Measurements from ENCODE around the gene HLA-G.

The HLA-G gene

DNA sequence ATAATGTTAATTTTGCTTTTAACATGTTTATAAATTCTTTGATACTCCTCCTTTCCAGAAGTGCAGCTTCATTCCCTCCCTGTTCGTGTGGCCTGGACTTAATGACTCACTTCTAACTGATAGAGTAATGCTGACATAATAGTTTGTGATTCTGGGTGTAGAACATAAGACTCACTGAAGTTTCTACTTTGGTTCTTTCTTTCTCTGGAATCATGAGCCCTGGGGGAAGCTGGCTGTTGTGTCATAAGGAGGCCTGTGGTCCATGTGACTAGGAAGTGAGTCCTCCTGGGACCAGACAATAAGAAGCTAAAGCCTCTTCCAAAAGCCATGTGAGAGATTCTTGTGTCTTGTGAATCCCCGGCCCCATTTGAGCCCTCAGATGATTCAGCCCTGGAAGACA lies 30.5 kb upstream of the HLA-G start:
- H3K27ac ChIP-seq (ENCODE audit: low read depth, low read length) = no peak overlapping the region
- no peaks in the 10 kb centered on the region for H3K4me1 ChIP-seq (ENCODE audit: insufficient read depth, low read length)
- H3K27me3 ChIP-seq (ENCODE audit: insufficient read depth, low read length) = peaks cover 35% of the 10 kb centered on the region
- 0 out of 2 replicates have a peak, but pooled peaks cover 3% of the 10 kb centered on the region for H3K9me3 ChIP-seq (ENCODE audit: insufficient read depth, low read depth, low read length)
- no peak overlapping the region for H3K9ac ChIP-seq (ENCODE audit: low read depth, low read length)
- H3K36me3 ChIP-seq (ENCODE audit: insufficient read depth, low read length) = no peaks in the 10 kb centered on the region
- H3K4me3 ChIP-seq (ENCODE audit: low read length) = no peak overlapping the region
- 75% methylated on average over 2 of the region's 2 CpGs for WGBS

DNA sequence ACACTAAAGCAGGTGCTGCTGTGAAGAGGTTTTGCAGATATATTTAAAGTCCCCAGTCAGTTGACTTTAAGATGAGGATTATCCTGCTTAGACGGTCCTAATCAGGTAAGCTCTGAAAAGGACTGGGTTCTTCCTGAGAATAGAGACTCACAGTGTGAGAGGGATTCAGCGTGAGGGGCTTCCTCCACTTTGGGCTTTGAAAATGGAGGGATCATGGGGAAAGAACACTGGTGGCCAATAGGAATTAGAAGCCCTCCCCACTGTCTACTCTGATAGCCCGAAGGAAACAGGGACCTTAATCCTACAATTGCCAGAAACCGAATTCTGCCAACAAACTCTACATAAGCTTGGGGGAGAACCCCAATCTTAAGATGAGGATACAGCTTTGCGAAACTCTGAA lies 29.7 kb upstream of the HLA-G start:
- H3K27ac ChIP-seq (ENCODE audit: low read depth, low read length) = no peak overlapping the region
- H3K27me3 ChIP-seq (ENCODE audit: insufficient read depth, low read length) = peaks cover 26% of the 10 kb centered on the region
- 84% methylated on average over 5 of the region's 5 CpGs for WGBS
- no peaks in the 10 kb centered on the region for H3K36me3 ChIP-seq (ENCODE audit: insufficient read depth, low read length)
- H3K9me3 ChIP-seq (ENCODE audit: insufficient read depth, low read depth, low read length) = 0 out of 2 replicates have a peak, but pooled peaks cover 3% of the 10 kb centered on the region
- no peak overlapping the region for H3K9ac ChIP-seq (ENCODE audit: low read depth, low read length)
- H3K4me3 ChIP-seq (ENCODE audit: low read length) = no peak overlapping the region
- no peaks in the 10 kb centered on the region for H3K4me1 ChIP-seq (ENCODE audit: insufficient read depth, low read length)

DNA sequence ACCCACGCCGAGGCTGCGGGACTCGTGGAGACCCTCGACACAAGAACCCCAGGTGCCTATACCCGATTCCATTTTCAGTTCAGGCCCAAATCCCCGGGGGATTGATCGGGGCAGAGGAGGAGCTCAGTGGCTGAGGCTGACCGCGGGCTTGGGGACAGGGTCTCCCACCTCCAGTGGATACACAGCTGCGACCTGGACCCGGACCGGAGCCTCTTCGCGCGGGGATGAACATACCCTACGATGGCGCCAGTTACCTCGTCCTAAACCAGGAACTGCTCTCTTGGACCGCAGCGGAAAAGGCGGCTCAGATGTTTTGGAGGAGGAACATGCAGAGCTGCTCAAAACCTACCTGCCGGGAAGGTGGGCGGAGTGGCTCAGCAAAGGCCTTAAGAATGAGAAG lies 27.4 kb upstream of the HLA-G start:
- WGBS = 94% methylated on average over 24 of the region's 24 CpGs

DNA sequence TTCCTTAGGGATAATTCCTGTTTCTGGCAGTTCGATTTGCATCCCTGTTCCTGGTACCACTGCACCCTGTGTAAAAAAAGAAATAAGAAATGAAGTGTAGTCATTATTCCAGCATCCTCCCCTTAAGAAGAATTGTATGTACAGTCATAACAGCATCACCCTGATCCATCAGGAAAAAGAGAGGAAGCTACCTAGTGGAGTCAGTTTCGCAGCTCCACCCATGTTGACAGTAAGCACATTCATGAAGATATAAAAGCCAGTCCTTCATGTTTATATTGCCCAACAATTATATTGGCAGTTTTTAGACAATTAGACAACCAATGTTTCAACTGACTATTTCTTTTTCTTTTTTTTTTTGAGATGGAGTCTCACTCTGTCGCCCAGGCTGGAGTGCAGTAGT lies 21.2 kb upstream of the HLA-G start:
- WGBS = 94% methylated on average over 3 of the region's 3 CpGs
- Histone ChIP-seq H3K36me3 (ENCODE audit: insufficient read depth, low read length) (no peaks in the 10 kb centered on the region), H3K9ac (ENCODE audit: low read depth, low read length) (no peak overlapping the region), H3K4me1 (ENCODE audit: insufficient read depth, low read length) (no peaks in the 10 kb centered on the region), H3K4me3 (ENCODE audit: low read length) (no peak overlapping the region), H3K27me3 (ENCODE audit: insufficient read depth, low read length) (peaks cover 10% of the 10 kb centered on the region), H3K9me3 (ENCODE audit: insufficient read depth, low read depth, low read length) (0 out of 2 replicates have a peak, but pooled peaks cover 2% of the 10 kb centered on the region), H3K27ac (ENCODE audit: low read depth, low read length) (no peak overlapping the region)

More for the DNA sequence above, 27.4 kb upstream of the HLA-G start:
- Histone ChIP-seq H3K9me3 (ENCODE audit: insufficient read depth, low read depth, low read length) (0 out of 2 replicates have a peak, but pooled peaks cover 5% of the 10 kb centered on the region), H3K4me3 (ENCODE audit: low read length) (no peak overlapping the region), H3K27ac (ENCODE audit: low read depth, low read length) (no peak overlapping the region), H3K27me3 (ENCODE audit: insufficient read depth, low read length) (peaks cover 3% of the 10 kb centered on the region; the same call in 1 of the 2 replicates), H3K36me3 (ENCODE audit: insufficient read depth, low read length) (no peaks in the 10 kb centered on the region), H3K4me1 (ENCODE audit: insufficient read depth, low read length) (no peaks in the 10 kb centered on the region), H3K9ac (ENCODE audit: low read depth, low read length) (no peak overlapping the region)

DNA sequence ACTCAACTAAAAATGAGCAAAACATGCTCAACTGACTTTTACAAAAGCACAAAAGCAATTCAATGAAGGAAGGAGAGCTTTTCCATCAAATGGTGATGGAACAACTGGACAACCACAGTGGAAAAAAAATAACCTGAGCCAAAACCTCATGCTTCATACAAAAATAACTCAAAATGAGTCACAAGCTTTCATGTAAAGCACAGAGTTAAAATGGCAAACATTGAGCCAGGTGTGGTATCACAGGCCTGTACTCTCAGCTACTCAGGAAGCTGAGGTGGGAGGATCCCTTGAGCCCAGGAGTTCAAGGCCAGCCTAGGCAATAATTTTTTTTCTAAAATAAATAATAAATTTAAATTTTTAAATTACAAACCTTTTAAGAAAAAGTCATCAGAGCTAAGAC lies 18.4 kb upstream of the HLA-G start:
- Histone ChIP-seq H3K27ac (ENCODE audit: low read depth, low read length) (no peak overlapping the region), H3K4me3 (ENCODE audit: low read length) (no peak overlapping the region), H3K36me3 (ENCODE audit: insufficient read depth, low read length) (no peaks in the 10 kb centered on the region), H3K27me3 (ENCODE audit: insufficient read depth, low read length) (peaks cover 10% of the 10 kb centered on the region), H3K9ac (ENCODE audit: low read depth, low read length) (no peak overlapping the region), H3K4me1 (ENCODE audit: insufficient read depth, low read length) (no peaks in the 10 kb centered on the region), H3K9me3 (ENCODE audit: insufficient read depth, low read depth, low read length) (0 out of 2 replicates have a peak, but pooled peaks cover under 1% of the 10 kb centered on the region)

DNA sequence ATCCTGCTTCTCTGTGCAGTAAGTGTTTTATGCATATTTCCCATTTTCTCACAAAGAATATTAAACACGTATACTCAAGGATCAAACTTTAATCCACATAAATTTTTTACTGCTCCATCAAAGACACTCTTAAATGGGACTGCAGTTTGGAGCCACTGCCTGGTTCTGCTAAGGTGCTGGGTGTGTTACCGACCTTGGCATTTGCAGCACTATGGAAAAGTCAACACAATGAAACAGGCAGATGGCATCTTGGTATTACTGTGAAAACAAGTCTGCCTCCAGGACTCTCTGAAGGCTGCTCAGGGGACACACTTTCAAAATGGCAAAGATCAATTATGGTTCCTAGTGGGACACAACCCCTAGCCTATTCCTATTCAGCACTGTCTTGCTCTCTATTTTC lies 17.3 kb upstream of the HLA-G start:
- WGBS = 81% methylated on average over 2 of the region's 2 CpGs
- Histone ChIP-seq H3K4me3 (ENCODE audit: low read length) (no peak overlapping the region), H3K4me1 (ENCODE audit: insufficient read depth, low read length) (no peaks in the 10 kb centered on the region), H3K36me3 (ENCODE audit: insufficient read depth, low read length) (no peaks in the 10 kb centered on the region), H3K27ac (ENCODE audit: low read depth, low read length) (no peak overlapping the region), H3K9me3 (ENCODE audit: insufficient read depth, low read depth, low read length) (no peaks in the 10 kb centered on the region), H3K9ac (ENCODE audit: low read depth, low read length) (no peak overlapping the region), H3K27me3 (ENCODE audit: insufficient read depth, low read length) (peaks cover 10% of the 10 kb centered on the region)

DNA sequence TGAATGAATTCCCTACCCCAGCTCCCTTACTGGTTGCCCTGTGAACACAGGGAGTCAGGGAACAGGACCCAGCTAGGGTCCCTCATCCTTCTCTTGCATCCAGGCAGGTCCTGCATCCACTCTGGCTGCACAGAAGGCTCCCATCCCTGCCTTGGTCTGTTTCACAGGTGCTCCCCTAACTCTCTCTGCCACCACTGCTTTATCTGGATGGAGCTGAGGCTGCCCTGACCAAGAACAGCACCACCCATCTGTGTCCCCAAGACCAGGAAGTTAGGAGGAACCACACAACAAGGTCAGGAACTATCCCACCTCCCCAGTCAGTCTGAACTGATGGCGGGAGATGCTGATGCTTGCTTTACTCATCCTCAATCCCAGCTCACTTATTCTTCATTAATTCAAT lies 16.2 kb upstream of the HLA-G start:
- WGBS = 84% methylated on average over 1 of the region's 1 CpG
- H3K9ac ChIP-seq (ENCODE audit: low read depth, low read length) = no peak overlapping the region
- H3K4me3 ChIP-seq (ENCODE audit: low read length) = no peak overlapping the region
- no peaks in the 10 kb centered on the region for H3K36me3 ChIP-seq (ENCODE audit: insufficient read depth, low read length)
- peaks cover 10% of the 10 kb centered on the region for H3K27me3 ChIP-seq (ENCODE audit: insufficient read depth, low read length)
- no peaks in the 10 kb centered on the region for H3K4me1 ChIP-seq (ENCODE audit: insufficient read depth, low read length)
- no peak overlapping the region for H3K27ac ChIP-seq (ENCODE audit: low read depth, low read length)
- no peaks in the 10 kb centered on the region for H3K9me3 ChIP-seq (ENCODE audit: insufficient read depth, low read depth, low read length)

DNA sequence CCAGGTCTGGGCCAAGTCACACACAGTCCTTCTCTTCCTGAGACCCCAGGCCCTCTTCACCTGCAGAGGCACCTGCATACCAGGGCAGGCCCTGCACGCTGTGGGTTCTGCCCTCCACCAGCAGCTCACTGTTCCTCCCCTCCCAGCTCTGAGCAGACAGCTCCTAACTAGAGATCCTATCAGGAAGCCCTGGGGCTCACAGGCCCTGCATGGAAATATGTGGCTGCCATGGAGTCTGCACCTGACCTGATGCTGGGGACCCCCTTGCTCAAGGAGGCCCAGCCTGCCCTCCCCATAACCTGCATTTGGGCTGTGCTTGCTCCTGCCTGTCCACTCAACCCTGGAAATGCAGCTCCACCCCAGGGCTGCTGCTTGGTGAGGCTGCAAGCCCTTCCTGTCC lies 14.6 kb upstream of the HLA-G start:
- Histone ChIP-seq H3K9me3 (ENCODE audit: insufficient read depth, low read depth, low read length) (no peaks in the 10 kb centered on the region), H3K27me3 (ENCODE audit: insufficient read depth, low read length) (peaks cover 4% of the 10 kb centered on the region; the same call in 1 of the 2 replicates), H3K9ac (ENCODE audit: low read depth, low read length) (no peak overlapping the region), H3K4me3 (ENCODE audit: low read length) (no peak overlapping the region), H3K27ac (ENCODE audit: low read depth, low read length) (no peak overlapping the region), H3K36me3 (ENCODE audit: insufficient read depth, low read length) (no peaks in the 10 kb centered on the region), H3K4me1 (ENCODE audit: insufficient read depth, low read length) (no peaks in the 10 kb centered on the region)
- WGBS = 84% methylated on average over 1 of the region's 1 CpG

DNA sequence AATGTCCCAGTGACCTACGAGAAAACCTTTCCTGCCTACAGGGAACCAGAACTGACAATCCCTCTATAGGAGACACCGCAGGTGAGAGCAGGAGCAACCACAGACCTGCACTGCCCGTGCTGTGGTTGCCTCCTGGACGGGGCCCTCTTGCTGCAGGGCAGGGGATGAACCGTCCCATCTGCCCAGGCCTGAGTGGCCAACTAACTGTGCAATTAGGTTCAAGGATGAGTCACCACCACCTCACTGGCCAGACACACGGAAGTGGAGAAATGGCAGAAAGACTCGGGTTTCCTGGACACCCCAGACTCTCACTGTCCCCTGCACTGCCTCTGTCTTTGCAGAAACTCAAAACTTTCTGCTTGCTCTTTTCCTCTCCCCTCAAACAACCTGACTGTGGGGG lies 13.8 kb upstream of the HLA-G start:
- Histone ChIP-seq H3K27me3 (ENCODE audit: insufficient read depth, low read length) (0 out of 2 replicates have a peak, but pooled peaks cover 3% of the 10 kb centered on the region), H3K4me1 (ENCODE audit: insufficient read depth, low read length) (no peaks in the 10 kb centered on the region), H3K36me3 (ENCODE audit: insufficient read depth, low read length) (no peaks in the 10 kb centered on the region), H3K4me3 (ENCODE audit: low read length) (no peak overlapping the region), H3K9me3 (ENCODE audit: insufficient read depth, low read depth, low read length) (no peaks in the 10 kb centered on the region), H3K27ac (ENCODE audit: low read depth, low read length) (no peak overlapping the region), H3K9ac (ENCODE audit: low read depth, low read length) (no peak overlapping the region)
- 84% methylated on average over 7 of the region's 7 CpGs for WGBS

DNA sequence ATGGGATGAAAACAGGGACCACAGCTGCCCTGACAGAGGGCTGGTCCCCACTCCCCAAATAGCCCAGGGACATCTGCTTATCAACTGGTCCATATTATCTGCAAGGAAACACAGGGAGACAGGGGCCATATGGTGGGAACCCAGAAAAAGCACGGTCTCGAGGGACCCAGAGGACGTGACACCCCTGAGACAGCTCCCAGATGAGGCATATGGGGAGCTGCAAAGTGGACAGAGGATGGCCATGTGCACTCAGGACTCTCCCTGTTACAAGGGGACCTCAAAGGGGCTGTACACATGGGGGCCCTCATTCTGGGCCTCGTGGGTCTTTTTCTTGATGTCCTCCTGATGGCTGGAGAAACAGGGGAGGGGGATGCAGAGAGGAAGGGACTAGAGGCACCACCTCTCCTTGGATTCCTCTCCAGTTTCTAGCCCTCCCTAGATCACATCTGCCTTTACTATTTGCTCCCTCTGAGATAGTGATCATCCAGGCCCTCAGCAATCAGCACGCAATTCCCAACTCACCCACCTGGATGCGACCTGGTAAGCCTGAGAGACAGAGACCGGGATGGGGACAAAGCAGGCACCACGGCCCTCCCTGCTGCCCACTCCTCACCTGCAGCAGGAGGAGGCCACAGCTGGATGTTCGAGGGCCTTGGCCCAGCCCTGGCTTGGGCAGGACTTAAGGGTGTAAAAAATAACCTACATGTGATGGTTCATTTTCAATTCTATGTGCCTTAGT lies 13.1 kb upstream of the HLA-G start:
- H3K36me3 ChIP-seq (ENCODE audit: insufficient read depth, low read length) = no peaks in the 10 kb centered on the region
- H3K4me3 ChIP-seq (ENCODE audit: low read length) = no peak overlapping the region
- WGBS = 79% methylated on average over 9 of the region's 9 CpGs
- H3K9me3 ChIP-seq (ENCODE audit: insufficient read depth, low read depth, low read length) = no peaks in the 10 kb centered on the region
- no peak overlapping the region for H3K9ac ChIP-seq (ENCODE audit: low read depth, low read length)
- H3K27ac ChIP-seq (ENCODE audit: low read depth, low read length) = no peak overlapping the region
- 0 out of 2 replicates have a peak, but pooled peaks cover 3% of the 10 kb centered on the region for H3K27me3 ChIP-seq (ENCODE audit: insufficient read depth, low read length)
- no peaks in the 10 kb centered on the region for H3K4me1 ChIP-seq (ENCODE audit: insufficient read depth, low read length)

DNA sequence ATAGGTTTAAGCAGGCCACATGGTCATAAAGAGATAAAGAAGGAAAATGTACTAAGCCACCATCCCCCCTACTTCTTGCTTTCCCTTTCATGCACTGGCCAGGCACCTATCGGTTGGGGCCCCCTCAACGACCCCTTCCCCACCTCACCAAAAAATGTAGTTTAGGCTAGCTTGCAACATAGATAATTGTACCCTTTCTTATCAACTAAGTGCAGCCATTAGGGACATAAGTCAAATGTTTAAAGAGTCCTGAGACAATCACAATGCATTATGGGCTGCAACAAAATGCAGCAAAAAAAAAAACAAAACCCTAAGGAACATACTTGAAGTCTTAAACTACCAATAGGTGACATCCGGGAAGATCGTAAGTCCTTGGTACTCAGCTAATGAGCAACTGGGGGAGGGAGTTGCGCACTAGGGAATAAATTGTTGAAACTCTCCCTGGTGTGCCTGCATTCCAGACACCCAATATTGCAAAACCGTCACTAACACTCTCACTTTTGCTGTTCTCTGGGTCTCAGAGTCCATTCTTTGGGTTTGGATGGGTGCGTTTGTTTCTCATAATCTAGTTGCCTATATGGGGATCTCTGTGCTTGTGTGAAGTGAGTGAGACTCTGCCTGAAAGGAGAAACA lies 12.4 kb upstream of the HLA-G start:
- 79% methylated on average over 4 of the region's 7 CpGs for WGBS
- Histone ChIP-seq H3K4me1 (ENCODE audit: insufficient read depth, low read length) (no peaks in the 10 kb centered on the region), H3K36me3 (ENCODE audit: insufficient read depth, low read length) (no peaks in the 10 kb centered on the region), H3K27ac (ENCODE audit: low read depth, low read length) (no peak overlapping the region), H3K9me3 (ENCODE audit: insufficient read depth, low read depth, low read length) (no peaks in the 10 kb centered on the region), H3K27me3 (ENCODE audit: insufficient read depth, low read length) (0 out of 2 replicates have a peak, but pooled peaks cover 3% of the 10 kb centered on the region), H3K9ac (ENCODE audit: low read depth, low read length) (no peak overlapping the region), H3K4me3 (ENCODE audit: low read length) (no peak overlapping the region)

Measured in HUES64 (cell line).